Heart right ventricle (tissue), 16 donors: ENCODE results near the gene LAMA5. TPM values are rescaled to one million over a fixed set of nuclear protein-coding genes. Genes with fewer than 3 reads are reported as not detected.

Source experiments
- ATAC-seq, 8 donors: fragments of 200-7000 bp; cut with Tn5 transposase; one replicate each; pipeline ENCODE4 v1.9.1; 2020; ENCODE audit warnings: mild to moderate bottlenecking in 8 of 8, moderate library complexity in 8 of 8, moderate number of reproducible peaks in 1 of 8
- DNase-seq, 2 donors: peaks; one replicate each; pipeline ENCODE4 v3.0.0-alpha.2; 2020
- H3K27ac ChIP-seq, 10 donors: fragments of 200-600 bp; sonication (generic) in 2 of 10; one replicate each; pipeline versions ENCODE4 v1.5.0 to v1.8.0; 2020 to 2022; ENCODE audit warnings: mild to moderate bottlenecking in 3 of 10
- H3K27me3 ChIP-seq, 7 donors: fragments of 200-600 bp; one replicate each; pipeline ENCODE4 v1.8.0; 2021 to 2022; ENCODE audit warnings: mild to moderate bottlenecking in 2 of 7
- H3K36me3 ChIP-seq, 9 donors: fragments of 200-600 bp; sonication (generic) in 1 of 9; one replicate each; pipeline versions ENCODE4 v1.5.0 to v1.8.0; 2020 to 2022; ENCODE audit warnings: mild to moderate bottlenecking in 2 of 9
- H3K4me1 ChIP-seq, 9 donors: fragments of 200-600 bp; sonication (generic) in 1 of 9; one replicate each; pipeline versions ENCODE4 v1.5.0 to v1.8.0; 2020 to 2022; ENCODE audit warnings: mild to moderate bottlenecking in 4 of 9
- H3K4me3 ChIP-seq, 10 donors: fragments of 200-600 bp; sonication (generic) in 2 of 10; one replicate each; pipeline versions ENCODE4 v1.5.0 to v1.8.0; 2020 to 2022; ENCODE audit warnings: mild to moderate bottlenecking in 7 of 10, moderate library complexity in 2 of 10
- H3K9me3 ChIP-seq, 11 donors: fragments of 200-600 bp in 10 of 11; sonication (generic) in 2 of 11; one replicate each; pipeline versions ENCODE4 v1.5.0 to v1.8.0; 2013 to 2022; ENCODE audit warnings: mild to moderate bottlenecking in 2 of 11, control low read depth in 1 of 11, moderate library complexity in 1 of 11
- CTCF ChIP-seq, 9 donors: fragments of 200-600 bp; sonication (generic) in 2 of 9; IDR thresholded peaks; one replicate each; pipeline versions ENCODE4 v1.5.0 to v1.8.0; 2021 to 2022; ENCODE audit warnings: antibody characterized with exemption in 9 of 9, mild to moderate bottlenecking in 5 of 9, moderate library complexity in 1 of 9
- WGBS, 2 donors: extraction: QIAGEN DNeasy Blood & Tissue Kit; methylation state at CpG; one replicate each; pipeline ENCODE4 v1.1.7; 2013; ENCODE audit warnings: inconsistent platforms in 1 of 2; 5-methylcytosine and 5-hydroxymethylcytosine counted together
- intact Hi-C, 10 donors: fragments of 100-400 bp; cut with DNase I; formaldehyde crosslinking; loops; one replicate each; pipeline versions ENCODE4 v1.11.1 to v1.14.2; 2022
- polyA plus RNA-seq, 2 donors: library from polyadenylated mRNA; stranded (reverse); fragments of 200-250 nt; gene quantifications; one replicate each; pipeline ENCODE4 v1.2.3, GENCODE V29; 2013
- total RNA-seq, 10 donors: library from RNA; stranded (reverse); fragmentation: NEBNext Ultra II Directional in 3 of 10; extraction: Animal tissue kit (Norgen Biotek cat#: 25700) in 3 of 10; gene quantifications; one replicate each; pipeline versions ENCODE4 v1.2.1 to v1.2.4, GENCODE V29; 2021 to 2023
- donor health status: Arrhythmogenic right ventricular cardiomyopathy.
- donor health status: ischemic (EF 13 %, LVEDD 7.1; RV severe dilation, severe dysfunction).
- donor health status: healthy with polysubstance abuse.
- donor health status: DM: no; HTN: yes; CAD: no.
- donor health status: DM: no; HTN: no; CAD: no.
- donor health status: ischemic (EF 25% LVEDD 6.9; RV normal size, moderate dysfunction).
- donor health status: ischemic (EF 25% LVEDD 5.7; RV mildly dilated, moderate dysfunction).
- donor health status: healthy.
- donor health status: DM: yes; HTN: yes; CAD: no.
- donor health status: Ischemic cardiomyopathy.
- donor health status: ischemic (EF 35%, LVEDD 5.7; RV mildly dilated, moderate dysfunction).
- donor health status: nonischemic (EF 11% LVEDD 7.7; RV severe dilation, severe dysfunction).
- donor health status: DM: yes; HTN: yes; CAD: no.
- donor health status: PGD.
- donor health status: ischemic (EF 29% LVEDD 5.4; RV normal size, mild dysfunction).
- donor health status: nonischemic (EF 23%, LVEDD 6.1; RV moderate dilation, normal function).

LAMA5 gene
- total and polyA plus RNA-seq, 12 donors, result 53.9 to 358 (median 76.5) TPM

GRCh38 chr20:62410746-62411478 lies 43.8 kb upstream of the LAMA5 start:
- no peaks in the 10 kb centered on the region for H3K9me3 ChIP-seq
- H3K36me3 ChIP-seq, result no peaks in the 10 kb centered on the region
- no peak overlapping the region for H3K27ac ChIP-seq
- no peak for TF ChIP-seq CTCF (IDR thresholded peaks at IDR 0.05)
- intact Hi-C loops, result loop anchor here in 6 of 10 donors (2.0 to 10.0 kb wide), 6 partner anchors 76 to 204 kb away; no protein-coding TSS in a partner anchor
- 81 to 82% methylated on average over 19 of the region's 19 CpGs for WGBS, 2 donors
- H3K4me3 ChIP-seq, result no peak overlapping the region
- no peak for ATAC-seq
- H3K4me1 ChIP-seq, result peaks cover 11 to 26% (median 22%) of the 10 kb centered on the region in 9 donors
- H3K27me3 ChIP-seq, result peaks cover 0 to under 1% (median 0%) of the 10 kb centered on the region in 7 donors
- DNase-seq, result no peak

- DNase-seq, result peak; percentile 25 to 60
- intact Hi-C loops, result loop anchor here in 9 of 10 donors (2.0 to 10.0 kb wide), 9 partner anchors 77 to 395 kb away; partner anchors contain the start of gene MRGBP (in 2 of the 9)
Measured at GRCh38 chr20:62409931-62410745, 43.0 kb upstream of the LAMA5 start.

GRCh38 chr20:62409086-62409853 lies 42.2 kb upstream of the LAMA5 start:
- Histone ChIP-seq H3K4me1 (peaks cover 14 to 38% (median 31%) of the 10 kb centered on the region in 9 donors), H3K27me3 (no peaks in the 10 kb centered on the region), H3K9me3 (no peaks in the 10 kb centered on the region), H3K36me3 (no peaks in the 10 kb centered on the region), H3K27ac (no peak overlapping the region), H3K4me3 (no peak overlapping the region)
- ATAC-seq, result no peak
- intact Hi-C loops, result loop anchor here in 7 of 10 donors (5.0 to 10.0 kb wide), 5 partner anchors 88 to 394 kb away; partner anchors contain the start of gene MRGBP (in 2 of the 7)
- 92 to 93% methylated on average over 12 of the region's 12 CpGs for WGBS, 2 donors
- no peak for DNase-seq
- TF ChIP-seq CTCF (IDR thresholded peaks at IDR 0.05), result no peak

More at GRCh38 chr20:62409931-62410745, 43.0 kb upstream of the LAMA5 start:
- Histone ChIP-seq H3K27ac (no peak overlapping the region), H3K4me3 (no peak overlapping the region), H3K36me3 (no peaks in the 10 kb centered on the region), H3K9me3 (no peaks in the 10 kb centered on the region), H3K27me3 (no peaks in the 10 kb centered on the region), H3K4me1 (peaks cover 14 to 34% (median 30%) of the 10 kb centered on the region in 9 donors)
- peak in 4 of 8 donors; percentile 12 to 24 (median 16) for ATAC-seq
- TF ChIP-seq CTCF (IDR thresholded peaks at IDR 0.05), result peak in 8 of 9 donors; percentile 41 to 65 (median 54)
- 9 to 10% methylated on average over 30 of the region's 30 CpGs for WGBS, 2 donors
